ENCODE data around the gene CCSER2.

CCSER2 gene

DNA sequence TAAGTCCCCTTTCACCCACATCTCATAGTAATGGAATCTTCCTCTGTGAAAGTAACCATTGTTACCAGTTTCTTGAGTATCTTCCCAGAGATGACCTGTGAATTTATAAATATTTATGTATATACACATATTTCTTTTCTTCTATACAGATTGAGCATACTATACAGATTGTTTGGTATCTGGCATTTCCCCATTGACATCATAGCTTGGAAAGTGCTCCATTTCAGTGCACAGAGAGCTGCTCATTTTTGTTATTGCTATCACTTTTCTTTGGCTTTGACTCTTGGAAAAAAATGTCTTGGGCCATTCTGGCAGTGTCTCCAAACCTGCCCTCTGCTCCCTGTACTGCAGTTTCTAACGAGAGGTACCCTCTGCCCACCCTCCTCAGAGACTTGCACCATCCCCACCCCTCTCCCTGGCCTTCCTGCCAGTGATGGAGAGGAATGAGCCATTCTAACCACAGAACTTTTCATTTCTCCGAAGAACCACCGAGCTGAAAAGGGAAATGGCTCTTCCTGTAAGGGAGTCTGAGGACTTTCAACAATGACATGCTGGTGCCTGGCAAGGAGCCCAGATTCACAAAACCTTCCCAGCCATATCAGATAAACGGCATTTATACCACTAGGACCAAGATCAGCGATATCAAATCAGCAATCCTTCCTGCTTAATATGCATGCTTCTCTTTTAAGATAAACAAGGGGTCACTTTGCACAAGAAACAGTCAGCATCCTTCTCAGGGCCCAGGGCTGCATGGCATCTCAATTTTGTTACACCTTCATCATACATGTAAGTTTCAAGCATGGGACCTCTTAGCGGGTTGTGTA, 19.7 kb upstream of the CCSER2 start:
- no peak for TF ChIP-seq CTCF (IDR thresholded peaks at IDR 0.05; ENCODE audit: low read depth, low read length)
- Histone ChIP-seq H3K9me3 (ENCODE audit: severe bottlenecking) (no peaks in the 10 kb centered on the region), H3K27me3 (ENCODE audit: insufficient read depth, low read depth, severe bottlenecking) (no peaks in the 10 kb centered on the region), H3K27ac (no peak overlapping the region), H3K4me3 (ENCODE audit: low read depth, low read length) (no peak overlapping the region), H3K36me3 (no peaks in the 10 kb centered on the region)
- DNase-seq = no peak

- H3K27me3 ChIP-seq (ENCODE audit: insufficient read depth, low read depth, severe bottlenecking) = no peaks in the 10 kb centered on the region
- no peak overlapping the region for H3K27ac ChIP-seq
- no peaks in the 10 kb centered on the region for H3K9me3 ChIP-seq (ENCODE audit: severe bottlenecking)
- no peaks in the 10 kb centered on the region for H3K36me3 ChIP-seq
- no peak overlapping the region for H3K4me3 ChIP-seq (ENCODE audit: low read depth, low read length)
- DNase-seq = no peak
- TF ChIP-seq CTCF (IDR thresholded peaks at IDR 0.05; ENCODE audit: low read depth, low read length) = no peak
Observed at GRCh38 chr10:84310470-84310869, 17.9 kb upstream of the CCSER2 start.

- Histone ChIP-seq H3K27me3 (ENCODE audit: insufficient read depth, low read depth, severe bottlenecking) (no peaks in the 10 kb centered on the region), H3K4me3 (ENCODE audit: low read depth, low read length) (no peak overlapping the region), H3K27ac (no peak overlapping the region), H3K36me3 (no peaks in the 10 kb centered on the region), H3K9me3 (ENCODE audit: severe bottlenecking) (no peaks in the 10 kb centered on the region)
- TF ChIP-seq CTCF (IDR thresholded peaks at IDR 0.05; ENCODE audit: low read depth, low read length) = no peak
- no peak for DNase-seq
Observed at GRCh38 chr10:84311576-84311975, 16.8 kb upstream of the CCSER2 start.

- no peaks in the 10 kb centered on the region for H3K9me3 ChIP-seq (ENCODE audit: severe bottlenecking)
- no peaks in the 10 kb centered on the region for H3K27me3 ChIP-seq (ENCODE audit: insufficient read depth, low read depth, severe bottlenecking)
- TF ChIP-seq CTCF (IDR thresholded peaks at IDR 0.05; ENCODE audit: low read depth, low read length) = no peak
- no peak overlapping the region for H3K4me3 ChIP-seq (ENCODE audit: low read depth, low read length)
- H3K36me3 ChIP-seq = no peaks in the 10 kb centered on the region
- DNase-seq = no peak
- H3K27ac ChIP-seq = no peak overlapping the region
Observed at GRCh38 chr10:84312816-84313215, 15.6 kb upstream of the CCSER2 start.

DNA sequence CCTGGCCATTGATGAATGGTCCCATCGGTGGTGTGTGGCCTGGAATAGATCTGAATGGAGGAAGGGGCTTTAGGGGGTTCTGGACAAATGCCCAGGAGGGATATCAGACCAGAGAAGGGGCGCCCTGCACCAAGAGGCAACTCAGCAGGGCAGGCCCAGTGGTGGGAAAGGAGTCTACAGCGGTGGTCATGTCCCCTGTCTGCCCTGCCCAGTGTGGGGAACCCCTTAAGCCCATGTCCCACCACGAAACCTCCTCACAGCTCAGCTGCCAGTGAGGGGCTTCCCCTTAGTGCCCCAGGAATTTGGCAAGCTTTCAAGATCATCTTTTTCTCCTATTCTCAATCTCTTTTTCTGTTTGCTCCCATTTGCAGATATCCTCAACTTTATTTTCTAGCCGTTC, 14.1 kb upstream of the CCSER2 start:
- no peaks in the 10 kb centered on the region for H3K9me3 ChIP-seq (ENCODE audit: severe bottlenecking)
- no peaks in the 10 kb centered on the region for H3K36me3 ChIP-seq
- DNase-seq = no peak
- TF ChIP-seq CTCF (IDR thresholded peaks at IDR 0.05; ENCODE audit: low read depth, low read length) = no peak
- no peaks in the 10 kb centered on the region for H3K27me3 ChIP-seq (ENCODE audit: insufficient read depth, low read depth, severe bottlenecking)
- no peak overlapping the region for H3K4me3 ChIP-seq (ENCODE audit: low read depth, low read length)
- no peak overlapping the region for H3K27ac ChIP-seq

- DNase-seq = no peak
- Histone ChIP-seq H3K4me3 (ENCODE audit: low read depth, low read length) (no peak overlapping the region), H3K36me3 (no peaks in the 10 kb centered on the region), H3K27ac (no peak overlapping the region), H3K9me3 (ENCODE audit: severe bottlenecking) (no peaks in the 10 kb centered on the region), H3K27me3 (ENCODE audit: insufficient read depth, low read depth, severe bottlenecking) (no peaks in the 10 kb centered on the region)
- TF ChIP-seq CTCF (IDR thresholded peaks at IDR 0.05; ENCODE audit: low read depth, low read length) = no peak
Observed at GRCh38 chr10:84317174-84317573, 11.2 kb upstream of the CCSER2 start.

Measured in WERI-Rb-1 (cell line).